T47D (cell line): ENCODE measurements around the gene ANKHD1.
"Not testable (repeated sequence)": the region's sequence is repeated elsewhere in the genome, so short reads cannot be mapped to it uniquely, and the experiment has no call there.

ENCODE experiments used
- DNase-seq, 2 experiments: peaks; one replicate each; pipeline versions ENCODE4 v3.0.0 to v3.0.0-alpha.2; 2011 to 2012; ENCODE audit warnings: low read depth in 1 of 2, low spot score in 1 of 2
- JUND ChIP-seq: IDR thresholded peaks from 2 replicates; pipeline ENCODE4 v1.6.1; 2012; ENCODE audit warnings: low read depth
- in situ Hi-C: cut with HindIII; loops from 2 replicates; pipeline ENCODE4 v1.10.0; 2016; ENCODE audit warnings: low sequenced_read_pairs, low pct_unique_long_range_greater_than_20kb

The ANKHD1 gene

GRCh38 chr5:140418862-140419520 lies 17.4 kb downstream of the ANKHD1 start:
- no peak for TF ChIP-seq JUND
- in situ Hi-C loops: no loop called here
- no peak for DNase-seq

GRCh38 chr5:140420226-140420570 lies 18.6 kb downstream of the ANKHD1 start:
- peak in 1 of 2 experiments; percentile 16 for DNase-seq
- in situ Hi-C loops: no loop called here
- TF ChIP-seq JUND: no peak

GRCh38 chr5:140420665-140421361 lies 19.2 kb downstream of the ANKHD1 start:
- in situ Hi-C loops: no loop called here
- TF ChIP-seq JUND: no peak
- no peak for DNase-seq

GRCh38 chr5:140421375-140421774 lies 19.7 kb downstream of the ANKHD1 start:
- in situ Hi-C loops, DNase-seq: not testable (repeated sequence)

- no peak for DNase-seq
- in situ Hi-C loops: no loop called here
- TF ChIP-seq JUND: no peak
These were observed 22.0 kb downstream of the ANKHD1 start for GRCh38 chr5:140423609-140424008.

GRCh38 chr5:140424135-140424534 lies 22.5 kb downstream of the ANKHD1 start:
- no peak for DNase-seq
- no peak for TF ChIP-seq JUND
- in situ Hi-C loops: no loop called here

- DNase-seq, in situ Hi-C loops: not testable (repeated sequence)
These were observed 26.1 kb downstream of the ANKHD1 start for GRCh38 chr5:140427726-140428125.

GRCh38 chr5:140429724-140430123 lies 28.1 kb downstream of the ANKHD1 start:
- no peak for TF ChIP-seq JUND
- DNase-seq: no peak
- in situ Hi-C loops: no loop called here

GRCh38 chr5:140432212-140432611 lies 30.6 kb downstream of the ANKHD1 start:
- in situ Hi-C loops: no loop called here
- DNase-seq: no peak
- no peak for TF ChIP-seq JUND

- no peak for DNase-seq
- in situ Hi-C loops: no loop called here
- no peak for TF ChIP-seq JUND
These were observed 31.3 kb downstream of the ANKHD1 start for GRCh38 chr5:140432916-140433315.

GRCh38 chr5:140457368-140457767 lies 55.7 kb downstream of the ANKHD1 start:
- DNase-seq, in situ Hi-C loops: not testable (repeated sequence)

GRCh38 chr5:140466981-140467742 lies 65.5 kb downstream of the ANKHD1 start:
- no peak for TF ChIP-seq JUND
- no peak for DNase-seq
- in situ Hi-C loops: no loop called here

GRCh38 chr5:140468188-140468587 lies 66.6 kb downstream of the ANKHD1 start:
- no peak for DNase-seq
- in situ Hi-C loops: no loop called here
- TF ChIP-seq JUND: no peak
